HG02884 (cell line): ENCODE results near the gene USF2.

Experiments
- ATAC-seq: cut with Tn5 transposase; IDR thresholded peaks from one replicate; pipeline ENCODE4 v1.9.1; 2021; ENCODE audit warnings: mild to moderate bottlenecking, moderate library complexity; ENCODE audit not compliant: unreplicated experiment

Gene USF2

DNA sequence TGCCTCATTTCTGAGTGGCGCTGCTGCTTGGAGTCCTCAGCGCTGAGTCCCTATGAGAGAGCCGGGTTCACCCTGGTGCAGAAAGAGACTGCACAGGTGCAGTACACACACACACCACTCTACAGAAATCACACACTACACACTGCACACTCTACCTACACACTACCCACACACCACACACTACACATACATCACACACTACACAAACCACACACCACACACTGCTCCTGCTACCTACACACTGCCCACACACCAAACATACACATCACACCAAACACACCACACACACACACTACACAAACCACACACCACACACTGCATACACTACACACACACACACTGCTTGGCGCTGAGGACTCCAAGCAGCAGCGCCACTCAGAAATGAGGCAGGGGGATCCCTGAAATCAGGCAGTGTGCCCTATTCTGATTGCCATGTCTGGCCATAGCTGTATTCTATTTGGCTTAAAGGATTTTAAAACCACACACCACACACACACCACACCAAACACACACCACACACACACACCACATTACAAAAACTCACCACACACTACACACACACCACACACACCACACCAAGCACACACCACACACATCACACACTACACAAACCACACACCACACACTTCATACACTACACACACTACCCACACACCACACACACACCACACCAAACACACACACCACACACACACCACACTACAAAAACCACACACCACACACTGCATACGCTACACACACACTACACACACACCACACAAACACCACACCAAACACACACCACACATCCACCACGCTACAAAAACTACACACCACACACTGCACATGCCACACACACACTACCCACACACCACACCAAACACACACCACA lies 28.1 kb downstream of the USF2 start:
- no peak for ATAC-seq

DNA sequence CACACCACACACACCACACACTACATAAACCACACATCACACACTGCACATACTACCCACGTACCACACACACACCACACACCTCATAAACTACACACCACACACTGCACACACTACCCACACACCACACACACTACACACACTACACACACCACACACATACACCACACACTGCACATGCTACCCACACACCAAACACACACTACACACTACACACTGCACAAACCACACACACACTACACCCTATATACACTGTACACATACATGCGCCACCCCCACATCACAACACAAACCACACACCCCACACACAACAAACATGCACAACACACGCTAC lies 28.7 kb downstream of the USF2 start:
- no peak for ATAC-seq

DNA sequence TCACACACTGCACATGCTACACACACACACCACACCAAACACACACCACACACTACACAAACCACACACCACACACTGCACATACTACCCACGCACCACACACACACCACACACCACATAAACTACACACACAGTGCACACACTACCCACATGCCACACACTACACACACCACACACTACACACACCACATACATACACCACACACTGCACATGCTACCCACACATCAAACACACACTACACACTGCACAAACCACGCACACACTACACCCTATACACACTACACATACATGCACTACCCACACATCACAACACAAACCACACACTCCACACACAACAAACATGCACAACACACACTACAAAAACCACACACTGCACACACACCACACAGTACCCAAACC lies 29.2 kb downstream of the USF2 start:
- ATAC-seq = no peak

DNA sequence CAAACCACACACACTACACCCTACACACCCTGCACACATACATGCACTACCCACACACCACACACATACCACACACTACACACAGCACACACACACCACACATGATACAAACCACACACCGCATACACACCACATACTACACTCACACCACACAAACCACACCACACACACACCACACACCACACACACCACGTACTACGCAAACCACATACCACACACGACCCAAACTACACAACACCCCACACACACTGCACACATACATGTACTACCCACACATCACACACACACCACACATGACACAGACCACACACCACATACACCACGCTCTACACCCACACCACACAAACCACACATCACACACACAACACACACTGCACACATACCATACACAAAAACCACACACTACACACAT lies 29.8 kb downstream of the USF2 start:
- no peak for ATAC-seq

DNA sequence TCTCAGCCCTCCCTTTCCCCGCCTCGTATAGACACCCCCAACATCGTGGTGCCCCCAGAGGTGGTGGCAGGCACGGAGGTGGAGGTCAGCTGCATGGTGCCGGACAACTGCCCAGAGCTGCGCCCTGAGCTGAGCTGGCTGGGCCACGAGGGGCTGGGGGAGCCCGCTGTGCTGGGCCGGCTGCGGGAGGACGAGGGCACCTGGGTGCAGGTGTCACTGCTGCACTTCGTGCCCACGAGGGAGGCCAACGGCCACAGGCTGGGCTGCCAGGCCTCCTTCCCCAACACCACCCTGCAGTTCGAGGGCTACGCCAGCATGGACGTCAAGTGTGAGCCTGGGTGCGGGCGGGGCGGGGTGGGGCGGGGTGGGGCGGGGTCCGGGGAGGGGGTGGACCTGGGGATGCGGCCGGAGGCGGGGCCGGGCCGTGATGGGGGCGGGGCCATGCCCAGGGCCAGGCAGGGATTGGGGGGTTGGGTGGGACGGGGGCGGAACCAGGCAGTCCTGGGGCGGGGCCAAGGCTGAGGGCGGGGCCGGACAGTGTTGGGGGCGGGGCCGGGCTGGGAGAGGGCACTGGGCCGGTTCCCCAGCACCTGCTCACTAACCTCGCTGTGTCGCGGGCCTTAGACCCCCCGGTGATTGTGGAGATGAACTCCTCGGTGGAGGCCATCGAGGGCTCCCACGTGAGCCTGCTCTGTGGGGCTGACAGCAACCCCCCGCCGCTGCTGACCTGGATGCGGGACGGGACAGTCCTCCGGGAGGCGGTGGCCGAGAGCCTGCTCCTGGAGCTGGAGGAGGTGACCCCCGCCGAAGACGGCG lies 31.0 kb downstream of the USF2 start:
- ATAC-seq = no peak

DNA sequence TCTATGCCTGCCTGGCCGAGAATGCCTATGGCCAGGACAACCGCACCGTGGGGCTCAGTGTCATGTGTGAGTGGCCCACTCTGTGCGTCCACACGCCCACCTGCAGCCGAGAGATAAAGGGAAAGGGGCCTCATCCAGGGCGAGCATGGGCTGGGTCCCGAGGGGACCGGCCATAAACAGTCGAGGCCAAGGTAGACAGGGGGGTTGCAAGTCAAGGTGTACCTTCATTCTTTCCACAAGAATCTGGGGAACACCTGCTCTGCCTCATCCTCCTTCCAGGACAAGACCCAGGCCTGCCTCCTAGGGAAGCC lies 31.5 kb downstream of the USF2 start:
- ATAC-seq = no peak

DNA sequence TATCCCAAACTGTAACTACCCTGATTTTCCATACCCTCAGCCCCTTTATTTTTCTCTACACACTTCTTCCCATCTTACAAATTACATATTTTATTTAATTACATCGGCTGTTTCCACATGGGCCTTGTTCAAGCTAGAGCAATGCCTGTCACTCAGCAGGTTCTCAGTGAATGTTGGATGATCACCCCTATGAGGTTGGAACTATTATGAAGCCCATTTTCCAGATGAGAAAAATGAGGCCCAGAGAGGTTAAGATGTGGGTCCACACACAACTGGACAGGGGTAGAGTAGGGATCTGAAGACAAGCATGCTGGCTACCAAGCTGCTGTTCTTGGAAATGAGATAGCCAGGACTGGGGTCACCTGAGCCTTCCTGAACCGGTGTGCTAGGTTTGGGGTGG lies 33.2 kb downstream of the USF2 start:
- no peak for ATAC-seq

DNA sequence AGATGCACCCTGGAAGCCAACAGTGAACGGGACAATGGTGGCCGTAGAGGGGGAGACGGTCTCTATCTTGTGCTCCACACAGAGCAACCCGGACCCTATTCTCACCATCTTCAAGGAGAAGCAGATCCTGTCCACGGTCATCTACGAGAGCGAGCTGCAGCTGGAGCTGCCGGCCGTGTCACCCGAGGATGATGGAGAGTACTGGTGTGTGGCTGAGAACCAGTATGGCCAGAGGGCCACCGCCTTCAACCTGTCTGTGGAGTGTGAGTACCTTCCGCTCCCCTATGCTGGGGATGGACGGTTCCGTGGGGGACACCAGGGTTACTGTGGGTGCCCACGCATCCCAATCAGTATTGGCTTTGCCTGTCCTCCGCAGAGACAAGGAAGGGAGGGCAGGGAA lies 33.7 kb downstream of the USF2 start:
- ATAC-seq = no peak

DNA sequence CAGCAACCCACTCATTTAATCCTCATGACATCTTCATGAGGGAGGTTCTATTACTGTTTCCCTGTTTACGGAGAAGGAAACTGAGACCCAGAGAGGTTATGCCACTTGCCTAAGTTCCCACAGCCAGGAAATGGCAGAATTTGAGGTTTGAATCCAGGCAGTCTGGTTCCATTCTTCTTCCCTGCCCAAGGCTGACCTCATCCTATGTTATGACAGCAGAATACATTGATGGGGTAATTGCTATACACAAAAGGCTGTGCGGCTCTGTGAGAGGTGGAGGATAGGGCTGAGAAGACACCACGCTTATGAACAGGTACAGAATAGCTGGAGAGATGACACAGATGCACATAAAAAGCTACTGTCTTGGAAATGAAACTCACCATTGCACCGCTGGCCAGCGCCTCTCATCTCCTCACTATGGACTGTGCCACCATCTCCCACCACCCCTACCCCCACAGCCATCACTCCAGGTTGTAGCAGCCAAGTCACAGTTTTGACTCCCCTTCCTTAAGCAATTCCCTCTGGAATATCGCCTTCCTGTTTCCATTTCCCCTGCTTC lies 34.7 kb downstream of the USF2 start:
- ATAC-seq = no peak

DNA sequence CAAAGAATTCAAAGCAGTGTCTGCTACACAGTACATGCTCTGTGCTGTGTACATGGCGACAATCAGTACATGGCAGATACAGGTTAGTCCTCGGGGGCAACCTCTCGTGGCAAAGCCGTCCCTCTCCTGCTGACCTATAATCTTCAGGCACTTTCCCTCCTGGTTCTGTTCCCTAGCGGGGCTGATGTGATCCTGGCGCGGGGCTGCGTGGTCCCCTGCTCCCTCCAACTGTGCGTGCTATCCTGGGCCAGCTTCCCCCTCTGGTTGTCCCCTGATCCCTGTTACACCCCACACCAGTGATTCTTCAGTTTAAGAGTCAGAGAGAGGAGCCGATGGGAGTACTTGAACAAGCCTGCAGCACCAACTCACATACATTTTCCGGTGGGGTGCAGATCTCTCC lies 35.3 kb downstream of the USF2 start:
- ATAC-seq = no peak

DNA sequence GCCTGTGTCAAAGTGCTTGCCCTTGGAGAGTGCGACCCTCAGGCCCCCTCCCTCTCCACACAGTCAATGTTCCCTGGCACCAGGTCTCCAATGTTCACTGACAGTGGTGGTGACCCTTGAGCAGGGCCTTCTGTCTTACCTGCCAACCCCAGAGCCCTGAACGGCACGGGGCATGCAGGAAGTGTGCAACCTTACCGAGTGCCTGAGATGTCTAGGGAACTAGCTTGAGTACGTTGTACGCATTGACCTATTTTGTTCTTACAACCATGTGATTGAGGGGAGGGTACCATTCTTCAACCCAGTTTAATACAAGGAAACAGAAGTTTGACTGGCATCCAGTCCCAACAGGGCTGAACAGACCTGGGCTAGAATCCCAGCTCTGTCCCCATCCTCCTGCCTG lies 36.4 kb downstream of the USF2 start:
- no peak for ATAC-seq

DNA sequence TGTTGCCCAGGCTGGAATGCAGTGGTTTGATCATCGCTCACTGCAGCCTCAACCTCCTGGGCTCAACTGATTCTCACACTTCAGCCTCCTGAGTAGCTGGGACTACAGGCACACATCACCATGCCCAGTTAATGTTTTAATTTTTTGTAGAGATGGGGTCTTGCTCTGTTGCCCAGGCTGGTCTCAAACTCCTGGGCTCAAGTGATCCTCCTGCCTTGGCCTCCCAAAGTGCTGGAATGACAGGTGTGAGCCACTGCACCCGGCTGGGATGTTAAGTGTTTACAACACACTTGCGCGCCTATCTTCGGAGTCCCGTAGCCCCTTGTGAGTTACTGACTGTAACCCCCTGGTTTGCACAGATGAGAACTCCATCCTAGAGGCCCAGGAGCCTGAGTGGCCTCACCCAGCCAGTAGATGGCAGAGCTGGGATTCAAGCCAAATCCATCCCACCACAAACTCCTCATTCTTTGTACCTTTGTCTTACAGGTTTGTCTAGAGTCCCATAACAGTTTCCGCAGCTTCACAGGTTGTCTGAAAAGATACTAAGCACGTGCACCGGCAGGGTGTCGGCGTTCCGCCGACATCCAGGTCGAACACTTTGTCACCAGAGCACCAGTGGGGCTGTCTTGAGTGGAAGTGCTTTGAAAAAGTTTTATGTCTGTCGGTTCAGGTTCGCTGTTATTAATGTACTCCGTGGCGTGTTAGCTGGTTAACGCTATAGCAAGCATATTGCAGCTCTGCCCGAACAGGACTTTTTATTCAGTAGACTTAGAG lies 37.9 kb downstream of the USF2 start:
- no peak for ATAC-seq

DNA sequence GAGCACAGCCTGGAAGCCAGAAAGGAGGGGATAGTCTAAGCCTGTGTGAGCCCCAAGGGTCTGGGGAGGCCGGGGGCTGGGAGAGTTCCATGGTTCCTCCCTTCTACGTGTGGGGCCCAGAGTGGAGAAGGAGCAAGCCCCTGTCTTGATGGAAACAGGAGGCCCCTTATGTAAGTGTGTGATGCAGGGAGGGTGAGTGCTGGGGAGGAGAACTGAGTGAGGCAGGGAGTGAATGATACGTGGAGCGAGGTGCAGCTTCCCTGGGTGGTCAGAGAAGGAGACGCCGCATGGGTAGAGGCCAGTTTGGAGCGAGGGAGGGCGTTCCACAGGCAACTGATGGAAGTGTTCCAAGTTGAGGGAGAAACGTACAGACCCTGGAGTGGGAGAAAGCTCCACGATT lies 39.2 kb downstream of the USF2 start:
- ATAC-seq = no peak

DNA sequence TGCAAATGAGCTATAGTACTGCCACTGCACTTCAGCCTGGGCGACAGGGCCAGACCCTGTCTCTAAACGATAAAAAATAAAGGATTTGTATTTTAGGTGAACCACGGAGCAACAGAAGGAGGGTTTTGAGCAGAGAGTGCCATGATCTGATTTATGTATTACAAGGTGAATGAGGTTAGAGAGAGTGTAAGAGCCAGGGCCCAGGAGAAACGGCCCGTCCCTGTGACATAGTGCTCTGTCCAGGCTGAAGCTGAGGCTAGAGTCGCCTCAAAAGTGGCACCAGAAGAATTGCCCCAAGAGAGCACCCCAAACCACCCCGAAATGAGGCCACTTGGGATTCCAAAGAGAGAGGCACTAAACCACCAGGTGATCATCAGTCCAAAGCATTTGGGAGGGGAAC lies 40.1 kb downstream of the USF2 start:
- no peak for ATAC-seq

DNA sequence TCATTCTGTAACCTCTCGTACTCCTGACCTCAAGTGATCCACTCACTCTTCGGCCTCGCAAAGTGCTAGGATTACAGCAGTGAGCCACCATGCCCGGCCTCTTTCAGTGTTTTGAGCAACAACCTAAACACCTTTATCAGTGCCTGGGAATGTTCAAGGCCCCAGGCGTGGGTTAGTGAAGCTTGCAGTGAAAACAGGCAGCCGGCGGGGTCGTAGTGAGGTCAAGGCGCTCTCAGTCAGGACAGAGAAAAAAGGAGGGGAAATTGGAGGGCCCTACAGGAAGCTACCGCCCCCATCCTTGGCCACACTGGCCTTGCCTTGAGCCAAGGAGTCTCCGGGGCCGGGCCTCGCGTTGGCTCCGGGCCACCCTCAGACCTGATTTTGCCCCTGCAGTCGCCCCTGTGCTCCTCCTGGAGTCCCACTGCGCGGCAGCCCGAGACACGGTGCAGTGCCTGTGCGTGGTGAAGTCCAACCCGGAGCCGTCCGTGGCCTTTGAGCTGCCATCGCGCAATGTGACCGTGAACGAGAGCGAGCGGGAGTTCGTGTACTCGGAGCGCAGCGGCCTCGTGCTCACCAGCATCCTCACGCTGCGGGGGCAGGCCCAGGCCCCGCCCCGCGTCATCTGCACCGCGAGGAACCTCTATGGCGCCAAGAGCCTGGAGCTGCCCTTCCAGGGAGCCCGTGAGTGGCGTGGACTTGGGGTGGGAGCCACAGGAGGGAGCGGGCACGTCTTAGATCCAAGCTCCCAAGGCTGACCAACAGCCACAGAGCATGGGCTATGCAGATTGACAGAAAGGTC lies 40.9 kb downstream of the USF2 start:
- ATAC-seq = no peak

DNA sequence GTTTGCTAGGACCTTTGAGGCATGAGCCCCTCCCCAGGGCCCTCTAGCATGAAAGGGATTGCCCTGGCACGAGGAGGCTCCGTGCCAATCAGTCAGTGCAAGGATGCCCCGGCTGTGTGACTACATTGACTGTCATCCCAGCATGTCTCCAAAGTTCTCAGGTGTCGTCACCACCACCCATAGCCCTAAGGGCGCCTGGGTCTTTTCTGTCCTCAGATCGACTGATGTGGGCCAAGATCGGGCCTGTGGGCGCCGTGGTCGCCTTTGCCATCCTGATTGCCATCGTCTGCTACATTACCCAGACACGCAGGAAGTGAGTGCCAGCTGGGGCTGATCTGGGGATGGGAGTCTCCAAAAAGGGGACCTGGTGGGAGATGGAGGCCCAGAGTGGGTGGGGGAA lies 41.6 kb downstream of the USF2 start:
- no peak for ATAC-seq

DNA sequence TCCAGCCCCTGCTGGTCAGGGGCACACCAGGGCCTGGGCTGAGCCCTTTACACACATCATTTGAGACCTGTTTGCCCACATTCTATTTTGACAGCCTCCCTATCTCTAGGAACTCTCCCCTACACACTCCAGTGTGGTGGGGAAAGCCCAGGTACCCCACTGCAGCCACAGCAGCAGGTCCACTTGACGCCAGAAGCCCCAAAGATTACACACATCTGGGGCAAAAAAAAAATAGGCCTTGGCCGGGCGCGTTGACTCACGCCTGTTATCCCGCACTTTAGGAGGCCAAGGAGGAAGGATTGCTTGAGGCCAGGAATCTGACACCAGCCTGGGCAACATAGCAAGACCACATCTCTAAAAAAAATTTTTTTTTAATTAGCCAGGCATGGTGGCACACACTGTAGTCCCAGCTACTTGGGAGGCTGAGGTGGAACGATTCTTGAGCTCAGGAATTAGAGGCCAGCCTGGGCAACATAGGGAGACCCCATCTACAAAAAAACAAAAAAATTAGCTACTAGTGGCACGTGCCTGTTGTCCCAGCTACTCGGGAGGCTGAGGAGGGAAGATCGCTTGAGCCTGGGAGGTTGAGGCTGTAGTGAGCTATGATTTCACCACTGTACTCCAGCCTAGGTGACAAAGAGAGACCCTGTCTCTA lies 42.2 kb downstream of the USF2 start:
- ATAC-seq = no peak

DNA sequence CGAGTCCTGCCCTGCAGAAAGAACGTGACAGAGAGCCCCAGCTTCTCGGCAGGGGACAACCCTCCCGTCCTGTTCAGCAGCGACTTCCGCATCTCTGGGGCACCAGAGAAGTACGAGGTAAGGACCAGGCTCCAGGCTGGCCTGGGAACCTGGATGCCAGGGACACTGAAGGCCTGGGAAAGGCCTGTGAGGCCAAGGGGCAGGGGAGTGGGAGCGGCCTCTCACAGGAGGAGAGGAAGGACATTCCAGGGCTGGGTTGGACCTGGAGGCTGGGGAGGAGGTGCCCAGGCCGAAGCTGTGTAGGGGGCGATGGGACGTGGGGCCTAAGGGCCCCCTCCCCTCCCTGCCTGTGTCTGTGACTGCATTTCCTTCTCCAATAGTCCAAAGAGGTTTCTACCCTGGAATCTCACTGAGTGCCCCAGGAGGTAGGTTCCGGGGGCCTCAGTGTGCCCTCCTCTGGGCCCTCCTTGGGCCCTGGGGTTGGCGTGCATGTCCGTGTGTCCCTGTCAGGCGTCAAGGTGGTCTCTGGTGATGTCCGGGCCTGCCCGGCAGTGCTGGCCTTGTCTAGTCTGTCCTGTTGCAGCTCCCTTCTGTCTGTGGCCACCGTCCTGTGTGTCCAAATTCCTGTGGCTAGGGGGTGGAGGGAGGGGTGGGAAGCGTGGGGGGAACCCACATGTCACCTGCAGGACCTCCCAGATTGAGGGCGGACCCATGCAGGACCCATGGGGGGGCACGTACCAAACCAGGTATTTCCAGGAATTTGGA lies 43.3 kb downstream of the USF2 start:
- ATAC-seq = no peak

DNA sequence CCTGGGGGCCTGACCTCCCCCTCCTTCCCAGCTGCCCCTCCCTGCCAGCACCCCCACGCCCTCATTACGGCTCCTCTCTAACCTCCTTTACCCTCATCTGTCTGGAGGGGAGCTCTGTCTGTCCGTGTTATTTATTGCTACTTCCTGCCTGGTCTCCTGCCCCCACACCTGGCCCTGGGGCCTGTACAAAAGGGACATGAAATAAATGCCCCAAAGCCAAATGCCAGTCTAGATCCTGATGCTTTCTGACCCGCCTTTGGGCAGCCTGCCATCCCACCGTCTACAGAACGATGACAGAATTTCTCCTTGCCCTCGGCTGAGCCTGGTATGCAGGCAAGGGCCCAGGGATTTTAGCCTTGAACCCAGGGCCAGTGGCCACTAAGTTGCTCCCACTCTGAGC lies 44.8 kb downstream of the USF2 start:
- ATAC-seq = no peak
